Panc1 (cell line): ENCODE measurements around the gene TMEM204.

Experiments
- CTCF ChIP-seq: fragments of 450-650 bp; IDR thresholded peaks from 2 replicates; pipeline ENCODE4 v1.5.1; 2017; ENCODE audit warnings: mild to moderate bottlenecking
- POLR2AphosphoS5 ChIP-seq: IDR thresholded peaks from 2 replicates; pipeline ENCODE4 v1.6.1; 2012; ENCODE audit warnings: mild to moderate bottlenecking, low read depth, low read length, moderate library complexity
- REST ChIP-seq, 2 experiments: IDR thresholded peaks; 2 replicates each; pipeline ENCODE4 v1.6.1; 2011 to 2012; ENCODE audit warnings: low read depth in 2 of 2, control low read depth in 1 of 2, low read length in 1 of 2, mild to moderate bottlenecking in 1 of 2, moderate library complexity in 1 of 2; ENCODE audit not compliant: insufficient read depth in 1 of 2
- SIN3A ChIP-seq: IDR thresholded peaks from 2 replicates; pipeline ENCODE4 v1.6.1; 2012; ENCODE audit warnings: low read depth, mild to moderate bottlenecking, low read length, moderate library complexity, borderline replicate concordance; ENCODE audit not compliant: insufficient read depth
- TCF7L2 ChIP-seq: IDR thresholded peaks from 2 replicates; pipeline ENCODE4 v1.6.1; 2011; ENCODE audit warnings: mild to moderate bottlenecking, low read depth, low read length, inconsistent platforms

GRCh38 chr16:1508494-1509187 lies 24.8 kb upstream of the TMEM204 start:
- TF ChIP-seq CTCF (no peak), SIN3A (no peak), POLR2AphosphoS5 (no peak), TCF7L2 (no peak), REST (IDR thresholded peaks at IDR 0.05; ENCODE audit: insufficient read depth in 1 of 2, low read depth in 2 of 2, low read length in 1 of 2) (no peak)
